Activated T-cell treated with anti-CD3 and anti-CD28 coated beads, Interleukin-2, amount 50 U/mL, for 24 hours (primary cell): ENCODE measurements around the gene COPS3.

Source experiments
- DNase-seq: peaks from one replicate; pipeline ENCODE4 v3.0.0-alpha.2; 2020
- H3K27ac Mint-ChIP-seq: 2 replicates; pipeline ENCODE4 v1.8.0; 2020; ENCODE audit warnings: mild to moderate bottlenecking, mixed read lengths
- H3K27me3 Mint-ChIP-seq: 2 replicates; pipeline ENCODE4 v1.8.0; 2020; ENCODE audit warnings: mixed read lengths
- H3K36me3 Mint-ChIP-seq: 2 replicates; pipeline ENCODE4 v1.8.0; 2020; ENCODE audit warnings: low read depth, mixed read lengths
- H3K4me1 Mint-ChIP-seq: 2 replicates; pipeline ENCODE4 v1.8.0; 2020; ENCODE audit warnings: low read depth, mixed read lengths
- H3K4me3 Mint-ChIP-seq: 2 replicates; pipeline ENCODE4 v1.8.0; 2020; ENCODE audit warnings: mild to moderate bottlenecking, moderate library complexity, mixed read lengths
- H3K9me3 Mint-ChIP-seq: 2 replicates; pipeline ENCODE4 v1.8.0; 2020; ENCODE audit warnings: mixed read lengths

COPS3 gene

DNA sequence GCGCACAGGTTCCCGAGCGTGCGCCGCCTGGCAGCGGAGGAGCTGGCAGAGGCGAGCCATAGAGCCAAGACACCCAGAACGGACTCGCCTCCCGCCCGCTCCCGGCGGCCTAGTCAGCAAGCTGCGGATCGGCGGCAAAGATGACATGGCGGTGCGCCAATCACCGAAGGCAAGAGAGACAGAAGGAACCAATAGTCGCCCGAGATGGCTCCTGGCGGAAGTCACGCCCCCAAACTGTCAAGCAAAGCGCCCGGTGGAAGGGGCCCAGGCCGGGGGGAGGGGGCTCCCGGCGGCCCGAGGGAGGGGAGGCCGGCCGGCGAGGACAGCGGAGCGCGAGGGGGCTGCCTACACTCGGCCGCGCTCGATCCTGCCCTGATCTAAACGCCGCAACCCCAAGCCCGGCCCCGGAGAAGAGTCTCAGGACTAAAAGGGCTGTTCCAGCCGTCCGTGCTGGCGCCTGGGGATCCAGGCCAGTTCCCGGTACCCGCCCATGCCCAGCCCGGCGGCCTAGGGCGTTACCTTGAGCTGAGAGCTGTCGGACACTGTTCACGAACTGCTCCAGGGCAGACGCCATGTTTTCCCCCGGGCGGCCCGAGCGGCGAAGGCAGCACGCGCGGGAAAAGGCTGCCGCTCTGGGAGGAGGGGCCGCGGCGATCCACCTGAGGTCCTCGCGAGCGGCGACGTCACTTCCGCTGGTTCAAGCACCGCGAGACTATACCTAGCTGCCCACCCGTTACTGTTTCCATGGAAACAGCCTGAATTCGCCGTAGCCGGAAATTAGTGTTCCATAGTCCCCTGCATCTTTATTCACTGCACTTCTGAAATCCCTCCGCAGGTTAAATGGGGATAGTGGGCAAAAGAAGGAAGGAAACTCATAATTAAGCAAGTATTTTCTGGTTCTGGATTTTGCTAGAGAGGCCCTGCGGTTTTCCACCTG is at the start of gene COPS3:
Gene COPS3, minus strand, starts transcription at position 634 of the 937 bp plus-strand sequence. Its CDS starts 60 bp downstream, at position 574.
- Mint-ChIP-seq H3K36me3 (peaks cover 44% of the 10 kb centered on the region), H3K9me3 (no peaks in the 10 kb centered on the region), H3K4me3 (peak within 1 kb of the TSS; percentile 97), H3K4me1 (peaks cover 44% of the 10 kb centered on the region), H3K27me3 (no peaks in the 10 kb centered on the region), H3K27ac (peak within 1 kb of the TSS; percentile 96)
- DNase-seq = peak; percentile 97

GRCh38 chr17:17328251-17328650 is 47.2 kb upstream of the COPS3 start:
- no peaks in the 10 kb centered on the region for H3K4me1 Mint-ChIP-seq
- H3K27ac Mint-ChIP-seq = no peak overlapping the region
- no peaks in the 10 kb centered on the region for H3K27me3 Mint-ChIP-seq
- peaks cover 3% of the 10 kb centered on the region for H3K36me3 Mint-ChIP-seq
- H3K4me3 Mint-ChIP-seq = no peak overlapping the region
- DNase-seq = no peak
- H3K9me3 Mint-ChIP-seq = no peaks in the 10 kb centered on the region

GRCh38 chr17:17326275-17326875 is 45.3 kb upstream of the COPS3 start:
- Mint-ChIP-seq H3K9me3 (no peaks in the 10 kb centered on the region), H3K27me3 (no peaks in the 10 kb centered on the region), H3K4me1 (no peaks in the 10 kb centered on the region), H3K36me3 (peaks cover 3% of the 10 kb centered on the region), H3K4me3 (no peak overlapping the region), H3K27ac (no peak overlapping the region)
- no peak for DNase-seq

- no peaks in the 10 kb centered on the region for H3K27me3 Mint-ChIP-seq
Measured at GRCh38 chr17:17325816-17326215, 44.8 kb upstream of the COPS3 start.

GRCh38 chr17:17325228-17325627 is 44.2 kb upstream of the COPS3 start:
- Mint-ChIP-seq H3K4me1 (no peaks in the 10 kb centered on the region), H3K27me3 (no peaks in the 10 kb centered on the region), H3K27ac (no peak overlapping the region), H3K36me3 (peaks cover 3% of the 10 kb centered on the region), H3K4me3 (no peak overlapping the region), H3K9me3 (no peaks in the 10 kb centered on the region)
- no peak for DNase-seq

More at GRCh38 chr17:17325816-17326215, 44.8 kb upstream of the COPS3 start:
- H3K27ac Mint-ChIP-seq = no peak overlapping the region
- H3K9me3 Mint-ChIP-seq = no peaks in the 10 kb centered on the region
- H3K36me3 Mint-ChIP-seq = peaks cover 3% of the 10 kb centered on the region
- DNase-seq = no peak
- no peaks in the 10 kb centered on the region for H3K4me1 Mint-ChIP-seq
- no peak overlapping the region for H3K4me3 Mint-ChIP-seq

GRCh38 chr17:17324616-17325015 is 43.6 kb upstream of the COPS3 start:
- Mint-ChIP-seq H3K4me3 (no peak overlapping the region), H3K27ac (no peak overlapping the region), H3K4me1 (no peaks in the 10 kb centered on the region), H3K36me3 (peaks cover 3% of the 10 kb centered on the region), H3K27me3 (no peaks in the 10 kb centered on the region), H3K9me3 (no peaks in the 10 kb centered on the region)
- DNase-seq = no peak

- H3K27me3 Mint-ChIP-seq = no peaks in the 10 kb centered on the region
- H3K27ac Mint-ChIP-seq = no peak overlapping the region
- H3K4me3 Mint-ChIP-seq = no peak overlapping the region
- DNase-seq = no peak
- H3K36me3 Mint-ChIP-seq = peaks cover 3% of the 10 kb centered on the region
- no peaks in the 10 kb centered on the region for H3K9me3 Mint-ChIP-seq
- no peaks in the 10 kb centered on the region for H3K4me1 Mint-ChIP-seq
Measured at GRCh38 chr17:17322516-17323510, 41.8 kb upstream of the COPS3 start.

- Mint-ChIP-seq H3K4me1 (no peaks in the 10 kb centered on the region), H3K27me3 (no peaks in the 10 kb centered on the region), H3K4me3 (no peak overlapping the region), H3K9me3 (no peaks in the 10 kb centered on the region), H3K36me3 (peaks cover 3% of the 10 kb centered on the region), H3K27ac (no peak overlapping the region)
- no peak for DNase-seq
Measured at GRCh38 chr17:17321356-17322025, 40.4 kb upstream of the COPS3 start.

DNA sequence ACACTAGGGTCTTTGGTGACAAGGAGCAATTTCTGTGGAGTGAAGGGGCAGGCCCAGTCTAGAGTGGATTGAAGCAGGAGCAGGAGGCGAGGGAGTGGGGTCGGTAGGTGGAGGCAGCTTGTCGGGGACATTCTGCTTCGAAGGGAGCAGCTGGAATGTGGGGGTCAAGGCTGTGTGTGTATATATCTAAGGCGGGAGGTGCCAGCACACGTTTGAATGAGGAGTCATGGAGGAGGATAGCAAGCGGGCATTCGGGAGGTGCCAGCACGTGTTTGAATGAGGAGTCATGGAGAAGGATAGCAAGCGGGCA is 39.8 kb upstream of the COPS3 start:
- no peaks in the 10 kb centered on the region for H3K9me3 Mint-ChIP-seq
- peaks cover 3% of the 10 kb centered on the region for H3K36me3 Mint-ChIP-seq
- no peaks in the 10 kb centered on the region for H3K4me1 Mint-ChIP-seq
- no peak overlapping the region for H3K27ac Mint-ChIP-seq
- DNase-seq = no peak
- H3K4me3 Mint-ChIP-seq = no peak overlapping the region
- H3K27me3 Mint-ChIP-seq = no peaks in the 10 kb centered on the region

DNA sequence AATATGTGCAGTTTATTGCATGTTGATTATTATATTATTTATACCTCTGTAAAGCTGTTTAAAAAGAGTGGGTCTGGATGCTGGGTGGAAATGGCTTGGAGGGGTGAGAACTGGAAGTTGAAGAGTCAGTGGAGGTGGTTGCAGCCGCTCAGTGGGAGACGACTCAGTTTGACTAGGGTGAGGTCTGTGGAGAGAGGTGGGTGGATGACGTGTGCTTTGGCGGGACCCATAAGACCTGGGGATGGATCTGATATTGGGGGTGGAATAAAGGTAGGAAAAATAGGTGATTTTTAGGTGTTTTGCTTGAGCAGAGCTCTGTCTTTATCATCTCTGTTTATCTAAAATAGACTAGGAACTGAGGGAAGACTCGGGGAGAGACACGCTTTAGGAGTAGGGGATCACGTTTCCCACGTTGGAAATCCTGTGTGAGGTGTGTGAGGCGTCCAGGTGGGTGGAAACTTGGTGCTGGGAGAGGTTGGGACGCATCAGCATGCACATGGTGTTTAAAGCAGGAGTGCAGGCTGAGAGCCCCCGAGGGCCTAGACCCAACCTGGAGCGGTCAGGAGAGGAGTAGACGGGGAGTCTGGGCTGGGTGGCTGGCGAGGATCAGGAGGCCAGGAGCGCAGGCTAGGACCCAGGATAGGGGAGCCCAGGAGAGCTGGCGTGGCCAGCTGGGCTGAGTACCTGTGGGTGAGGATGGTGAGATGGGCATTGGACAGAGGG is 39.3 kb upstream of the COPS3 start:
- peaks cover 3% of the 10 kb centered on the region for H3K36me3 Mint-ChIP-seq
- no peaks in the 10 kb centered on the region for H3K9me3 Mint-ChIP-seq
- no peaks in the 10 kb centered on the region for H3K27me3 Mint-ChIP-seq
- H3K4me3 Mint-ChIP-seq = no peak overlapping the region
- no peak overlapping the region for H3K27ac Mint-ChIP-seq
- no peak for DNase-seq
- no peaks in the 10 kb centered on the region for H3K4me1 Mint-ChIP-seq

- peaks cover 4% of the 10 kb centered on the region for H3K36me3 Mint-ChIP-seq
- H3K4me3 Mint-ChIP-seq = no peak overlapping the region
- H3K4me1 Mint-ChIP-seq = peaks cover 4% of the 10 kb centered on the region
- DNase-seq = no peak
- no peaks in the 10 kb centered on the region for H3K9me3 Mint-ChIP-seq
- H3K27me3 Mint-ChIP-seq = no peaks in the 10 kb centered on the region
- no peak overlapping the region for H3K27ac Mint-ChIP-seq
Measured at GRCh38 chr17:17315142-17315821, 34.2 kb upstream of the COPS3 start.

- DNase-seq = no peak
Measured at GRCh38 chr17:17314501-17315071, 33.5 kb upstream of the COPS3 start.

More at GRCh38 chr17:17314501-17315071, 33.5 kb upstream of the COPS3 start:
- Mint-ChIP-seq H3K4me3 (no peak overlapping the region), H3K27me3 (no peaks in the 10 kb centered on the region), H3K27ac (no peak overlapping the region), H3K9me3 (no peaks in the 10 kb centered on the region), H3K4me1 (peaks cover 4% of the 10 kb centered on the region), H3K36me3 (peaks cover 4% of the 10 kb centered on the region)
